ENCODE measurements around the gene OR52N1.

OR52N1 gene

GRCh38 chr11:5749836-5750235 lies 41.2 kb downstream of the OR52N1 start:
- Mint-ChIP-seq H3K27me3 (no peaks in the 10 kb centered on the region), H3K4me1 (no peaks in the 10 kb centered on the region), H3K9me3 (no peaks in the 10 kb centered on the region), H3K27ac (no peak overlapping the region), H3K4me3 (no peak overlapping the region)
- no peak for ATAC-seq
- DNase-seq, result no peak

GRCh38 chr11:5746614-5747013 lies 44.5 kb downstream of the OR52N1 start:
- Mint-ChIP-seq H3K4me3 (no peak overlapping the region), H3K9me3 (peaks cover 13% of the 10 kb centered on the region in 2 donors), H3K4me1 (no peaks in the 10 kb centered on the region), H3K27ac (no peak overlapping the region), H3K27me3 (no peaks in the 10 kb centered on the region)
- ATAC-seq (no peak), DNase-seq (no peak)

GRCh38 chr11:5738431-5738830 lies 52.6 kb downstream of the OR52N1 start:
- H3K27ac Mint-ChIP-seq, result no peak overlapping the region
- ATAC-seq (no peak), DNase-seq (no peak)
- H3K27me3 Mint-ChIP-seq, result no peaks in the 10 kb centered on the region
- H3K4me3 Mint-ChIP-seq, result no peak overlapping the region
- H3K9me3 Mint-ChIP-seq, result peaks cover 22 to 31% of the 10 kb centered on the region in 2 donors
- H3K4me1 Mint-ChIP-seq, result no peaks in the 10 kb centered on the region

- Mint-ChIP-seq H3K27me3 (no peaks in the 10 kb centered on the region), H3K9me3 (peaks cover 22 to 30% of the 10 kb centered on the region in 2 donors), H3K4me3 (no peak overlapping the region), H3K4me1 (no peaks in the 10 kb centered on the region), H3K27ac (no peak overlapping the region)
- DNase-seq, result no peak
- ATAC-seq, result no peak
These were observed 53.2 kb downstream of the OR52N1 start for GRCh38 chr11:5737670-5738392.

GRCh38 chr11:5737091-5737490 lies 54.0 kb downstream of the OR52N1 start:
- no peaks in the 10 kb centered on the region for H3K4me1 Mint-ChIP-seq
- H3K4me3 Mint-ChIP-seq, result no peak overlapping the region
- no peak for DNase-seq
- H3K9me3 Mint-ChIP-seq, result peaks cover 21 to 23% of the 10 kb centered on the region in 2 donors
- no peaks in the 10 kb centered on the region for H3K27me3 Mint-ChIP-seq
- no peak overlapping the region for H3K27ac Mint-ChIP-seq
- no peak for ATAC-seq

Measured in stimulated activated naive CD8-positive, alpha-beta T cell treated with anti-CD3 and anti-CD28 coated beads, Interleukin-15, amount 100 ng/mL, for 72 hours (primary cell).